Epithelial cell of esophagus (primary cell): ENCODE data around the gene DLEC1.
A peak's percentile ranks its signal among the peaks of the same experiment; 100 is the strongest.

ENCODE experiments used
- DNase-seq: peaks from one replicate; pipeline ENCODE4 v3.0.0; 2010; ENCODE audit warnings: low read depth
- H3K4me3 ChIP-seq: 2 replicates; pipeline ENCODE4 v1.5.1; 2011; ENCODE audit warnings: mild to moderate bottlenecking, low read length, control low read depth
- TF ChIP-seq, protein P1 (sequence below): IDR thresholded peaks from 2 replicates; pipeline ENCODE4 v1.5.1; 2011; ENCODE audit warnings: low read depth, mild to moderate bottlenecking, low read length, control low read depth, inconsistent platforms; ENCODE audit not compliant: insufficient read depth; ENCODE audit errors: missing control alignments

The DLEC1 gene

DNA sequence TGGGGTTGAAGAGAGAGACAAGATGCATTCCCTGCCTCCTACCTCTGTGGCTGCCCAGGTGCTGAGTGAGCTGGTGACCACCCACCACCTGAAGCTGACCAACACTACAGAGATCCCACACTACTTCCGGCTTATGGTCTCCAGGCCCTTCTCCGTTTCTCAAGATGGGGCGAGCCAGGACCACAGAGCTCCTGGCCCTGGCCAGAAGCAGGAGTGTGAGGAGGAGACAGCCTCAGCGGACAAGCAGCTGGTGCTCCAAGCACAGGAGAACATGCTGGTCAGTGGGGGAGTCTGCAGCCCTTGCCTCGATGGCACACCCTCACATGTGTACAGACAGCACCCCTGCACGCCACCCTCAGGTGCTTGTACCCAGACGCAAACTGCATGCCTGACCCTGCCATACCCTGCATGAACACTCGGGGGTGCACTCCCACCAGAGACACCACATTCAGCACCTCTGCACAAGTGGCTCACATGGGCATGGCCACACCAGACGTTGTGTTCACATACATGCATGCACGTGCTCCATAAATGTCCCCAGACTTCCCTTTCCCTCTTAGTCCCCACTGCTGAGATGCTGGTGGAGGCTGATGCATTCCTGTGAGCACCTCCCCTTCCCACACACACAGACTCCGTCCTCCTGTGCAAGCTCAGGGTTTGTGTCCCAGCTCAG is 78.9 kb downstream of the DLEC1 start:
- H3K4me3 ChIP-seq = no peak overlapping the region
- TF ChIP-seq, protein P1, sequence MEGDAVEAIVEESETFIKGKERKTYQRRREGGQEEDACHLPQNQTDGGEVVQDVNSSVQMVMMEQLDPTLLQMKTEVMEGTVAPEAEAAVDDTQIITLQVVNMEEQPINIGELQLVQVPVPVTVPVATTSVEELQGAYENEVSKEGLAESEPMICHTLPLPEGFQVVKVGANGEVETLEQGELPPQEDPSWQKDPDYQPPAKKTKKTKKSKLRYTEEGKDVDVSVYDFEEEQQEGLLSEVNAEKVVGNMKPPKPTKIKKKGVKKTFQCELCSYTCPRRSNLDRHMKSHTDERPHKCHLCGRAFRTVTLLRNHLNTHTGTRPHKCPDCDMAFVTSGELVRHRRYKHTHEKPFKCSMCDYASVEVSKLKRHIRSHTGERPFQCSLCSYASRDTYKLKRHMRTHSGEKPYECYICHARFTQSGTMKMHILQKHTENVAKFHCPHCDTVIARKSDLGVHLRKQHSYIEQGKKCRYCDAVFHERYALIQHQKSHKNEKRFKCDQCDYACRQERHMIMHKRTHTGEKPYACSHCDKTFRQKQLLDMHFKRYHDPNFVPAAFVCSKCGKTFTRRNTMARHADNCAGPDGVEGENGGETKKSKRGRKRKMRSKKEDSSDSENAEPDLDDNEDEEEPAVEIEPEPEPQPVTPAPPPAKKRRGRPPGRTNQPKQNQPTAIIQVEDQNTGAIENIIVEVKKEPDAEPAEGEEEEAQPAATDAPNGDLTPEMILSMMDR = peak; percentile 84
- peak; percentile 76 for DNase-seq

DNA sequence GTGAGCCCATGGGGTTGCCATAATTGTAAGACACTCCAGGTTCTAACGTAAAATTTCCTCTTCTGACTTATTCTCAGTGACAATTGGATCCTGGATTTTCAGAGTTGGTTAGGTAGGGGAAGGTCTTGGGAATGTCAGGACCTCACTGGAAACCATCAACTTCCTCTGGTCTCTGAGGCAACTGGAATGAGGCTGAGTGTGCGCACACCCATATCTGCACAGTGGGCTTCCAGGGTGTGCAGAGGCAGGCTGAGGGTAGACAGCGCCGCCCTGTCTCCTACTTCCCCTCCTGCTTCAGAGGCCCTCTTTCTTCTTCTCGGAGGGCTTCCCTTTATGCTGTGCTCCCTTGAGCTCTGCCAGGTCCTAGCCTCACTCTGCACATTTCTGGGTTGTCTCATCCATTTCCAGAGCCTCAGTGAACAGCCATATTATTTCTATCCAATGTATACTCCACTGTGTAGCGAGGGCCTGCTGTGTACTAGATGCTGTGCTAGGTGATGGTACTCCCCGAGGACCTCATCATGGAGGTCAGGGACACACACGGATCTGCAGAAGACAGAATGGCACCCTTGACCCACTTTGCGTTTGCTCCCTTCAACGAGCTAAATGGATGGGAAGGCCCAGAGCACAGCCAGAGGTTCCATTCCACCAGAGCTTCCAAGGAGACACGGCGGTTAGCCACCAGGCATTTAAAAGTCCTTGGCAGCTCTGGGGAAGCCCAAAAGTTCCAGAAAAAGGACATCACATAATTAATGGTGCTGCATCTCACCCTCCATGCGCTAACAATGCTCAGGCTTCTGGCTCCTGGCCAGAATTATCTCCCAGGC is 79.6 kb downstream of the DLEC1 start:
- TF ChIP-seq, protein P1 = no peak
- no peak for DNase-seq
- H3K4me3 ChIP-seq = no peak overlapping the region

DNA sequence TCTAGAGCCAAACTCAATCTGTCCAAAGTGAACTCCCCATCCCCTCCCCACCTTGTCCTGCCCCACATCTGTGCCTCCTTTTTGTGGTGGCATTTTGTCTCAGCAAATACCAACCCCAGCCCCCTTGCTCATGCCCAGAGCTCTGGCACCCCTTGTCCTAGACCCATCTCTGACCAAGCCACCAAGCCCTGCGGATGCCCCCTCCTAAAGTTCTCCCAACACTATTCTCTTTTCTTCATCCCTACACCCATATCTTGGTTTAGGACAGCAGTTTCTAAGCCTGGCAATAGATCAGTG is 80.2 kb downstream of the DLEC1 start:
- DNase-seq = no peak
- H3K4me3 ChIP-seq = no peak overlapping the region
- TF ChIP-seq, protein P1 = no peak

DNA sequence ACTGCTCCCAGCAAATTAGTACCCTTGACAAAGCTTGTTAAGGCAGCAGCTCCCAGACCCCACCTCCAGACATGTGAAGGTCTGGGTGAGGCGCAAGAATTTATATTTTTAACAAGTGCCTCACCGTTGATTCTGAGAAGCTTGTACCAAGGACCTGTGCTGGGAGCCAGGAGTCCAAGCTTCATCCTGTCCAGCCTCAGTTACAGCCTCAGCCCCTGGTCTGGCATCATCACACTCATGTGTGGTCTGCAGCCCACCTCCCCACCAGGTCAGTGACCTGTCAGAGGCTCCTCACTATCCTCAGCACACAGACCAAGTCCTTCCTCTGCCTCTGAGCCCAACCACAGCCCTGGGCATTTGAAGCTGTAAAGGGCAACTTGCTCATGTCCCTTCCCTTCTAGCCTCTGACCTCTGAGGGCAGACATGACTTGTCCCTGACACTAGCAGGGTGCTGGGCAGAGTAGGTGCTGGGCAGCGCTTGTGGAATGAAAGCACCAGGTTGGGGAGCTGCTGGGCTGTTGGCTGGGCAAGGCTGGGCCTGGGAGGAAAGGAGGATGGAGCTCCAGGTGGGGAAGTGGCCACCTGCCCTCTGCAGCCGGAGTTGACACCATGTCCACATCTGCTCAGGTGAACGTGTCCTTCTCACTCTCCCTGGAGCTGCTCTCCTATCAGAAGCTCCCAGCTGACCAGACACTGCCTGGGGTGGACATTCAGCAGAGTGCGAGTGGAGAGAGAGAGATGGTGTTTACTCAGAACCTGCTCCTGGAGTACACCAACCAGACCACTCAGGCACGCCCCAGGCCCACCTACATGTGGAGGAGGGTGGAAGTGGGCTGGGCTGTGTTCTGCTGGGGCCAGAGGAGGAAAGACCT is 81.0 kb downstream of the DLEC1 start:
- H3K4me3 ChIP-seq = no peak overlapping the region
- no peak for DNase-seq
- TF ChIP-seq, protein P1 = no peak

DNA sequence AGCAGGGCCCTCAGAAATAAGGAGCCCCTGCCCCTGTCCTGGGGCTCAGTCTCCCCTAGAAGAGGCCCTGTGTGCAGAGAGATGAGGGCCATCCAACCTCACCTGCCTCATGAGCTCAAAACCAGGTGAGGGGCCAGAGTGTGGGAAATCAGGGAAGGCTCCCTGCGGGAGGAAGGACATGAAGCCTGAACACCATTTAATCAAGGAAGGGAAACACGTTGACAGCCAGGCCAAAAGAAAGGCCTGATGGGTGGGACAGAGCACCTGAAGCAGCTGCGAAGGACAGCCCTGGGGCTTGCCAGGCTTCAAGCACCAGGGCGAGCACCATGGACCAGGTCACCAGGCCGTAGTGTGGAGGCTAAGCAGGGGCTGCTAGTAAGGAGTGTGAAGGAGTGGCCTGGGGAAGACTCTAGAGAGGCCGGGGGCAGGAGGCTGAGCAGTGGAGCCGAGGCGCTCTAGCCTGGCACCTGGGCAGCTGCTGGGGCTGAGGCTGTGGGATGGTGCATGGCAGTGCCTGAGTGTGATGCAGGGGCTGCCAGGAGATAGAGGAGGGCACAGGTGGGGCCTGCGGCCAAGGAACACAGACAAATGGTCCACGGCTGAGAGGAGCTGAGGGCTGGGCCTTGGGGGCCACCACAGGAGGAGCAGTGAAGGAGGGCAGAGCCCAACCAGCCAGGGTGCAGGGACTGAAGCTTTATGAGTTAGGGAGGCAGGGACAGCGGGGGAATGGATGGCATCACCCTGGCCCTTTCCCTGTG is 81.9 kb downstream of the DLEC1 start:
- TF ChIP-seq, protein P1 = no peak
- DNase-seq = no peak
- no peak overlapping the region for H3K4me3 ChIP-seq

DNA sequence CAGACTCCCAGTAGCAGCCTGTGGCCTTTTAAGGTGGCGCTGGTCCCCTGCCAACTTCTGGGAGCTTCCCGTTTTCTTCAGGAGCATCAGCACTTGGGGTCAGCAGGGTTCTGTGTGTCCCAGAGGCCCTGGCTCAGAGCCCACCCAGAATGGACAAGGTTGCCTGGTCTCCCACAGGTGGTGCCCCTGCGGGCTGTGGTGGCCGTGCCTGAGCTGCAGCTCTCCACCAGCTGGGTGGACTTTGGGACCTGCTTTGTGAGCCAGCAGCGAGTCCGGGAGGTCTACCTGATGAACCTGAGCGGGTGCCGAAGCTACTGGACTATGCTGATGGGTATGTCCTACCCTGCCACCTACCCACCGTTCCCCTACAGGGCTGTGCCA is 82.4 kb downstream of the DLEC1 start:
- DNase-seq = no peak

More for the DNA sequence above, 82.4 kb downstream of the DLEC1 start:
- H3K4me3 ChIP-seq = no peak overlapping the region
- TF ChIP-seq, protein P1 = no peak
